ENCODE measurements around the gene ARID1B.

Gene ARID1B

DNA sequence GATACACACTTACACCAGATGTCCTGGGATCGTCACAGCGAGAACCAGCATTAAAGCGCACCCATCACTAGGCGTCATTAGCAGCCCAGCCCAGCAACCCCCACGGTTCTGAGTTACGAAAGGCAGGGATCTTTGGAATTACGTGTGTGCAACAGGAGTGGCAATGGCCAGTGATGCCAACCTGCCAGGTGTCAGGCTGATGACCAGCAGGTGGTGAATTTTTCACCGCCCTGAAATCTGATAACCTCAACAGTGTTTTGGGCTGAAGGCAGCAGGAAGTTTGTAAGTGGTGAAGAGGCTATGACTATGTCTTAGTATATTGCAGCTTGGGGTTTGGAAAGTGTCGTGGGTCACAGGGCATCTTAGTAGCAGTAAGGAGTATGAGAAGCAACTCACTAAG, 380.1 kb downstream of the ARID1B start:
- DNase-seq (ENCODE audit: low read depth in 2 of 2) = no peak

DNA sequence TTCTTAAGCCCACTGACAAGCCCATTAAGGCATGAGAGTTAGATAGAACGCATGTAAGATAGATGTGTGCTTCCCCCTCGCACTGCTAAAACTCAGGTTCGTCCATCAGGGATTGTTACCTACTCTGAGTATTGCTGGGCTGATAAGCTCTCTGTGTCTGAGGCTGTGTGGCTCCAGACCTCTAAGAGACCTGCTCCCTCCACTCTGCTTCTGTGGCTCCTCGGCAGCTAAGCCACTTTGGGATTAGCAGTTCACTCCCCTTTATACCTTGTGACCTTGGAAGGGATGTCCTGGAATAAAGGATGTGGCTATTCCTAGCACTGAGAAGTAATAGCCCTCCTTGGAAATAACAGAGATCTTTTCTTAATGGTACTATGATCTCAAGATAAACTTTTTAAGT, 381.3 kb downstream of the ARID1B start:
- DNase-seq (ENCODE audit: low read depth in 2 of 2) = no peak

DNA sequence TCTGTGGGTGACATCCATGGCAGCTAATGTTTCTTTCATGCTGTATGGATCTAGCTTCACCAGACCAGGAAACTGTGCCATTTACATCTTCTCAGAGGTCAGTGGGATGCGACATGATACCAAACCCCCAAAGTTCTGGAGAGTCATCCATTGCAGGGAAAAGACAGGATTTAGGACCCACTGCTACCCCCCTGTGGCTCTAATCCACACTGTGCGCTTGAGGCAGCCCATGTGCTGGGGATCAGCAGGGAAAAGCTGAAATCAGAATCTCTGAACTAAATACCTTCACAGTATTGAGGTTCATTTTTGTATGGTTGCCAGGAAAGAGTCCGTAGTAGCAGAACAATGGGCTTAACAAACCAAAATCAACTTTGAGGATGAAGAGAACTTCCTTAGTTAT, 381.7 kb downstream of the ARID1B start:
- DNase-seq (ENCODE audit: low read depth in 2 of 2) = no peak

GRCh38 chr6:157159348-157159747, 382.2 kb downstream of the ARID1B start:
- no peak for DNase-seq (ENCODE audit: low read depth in 2 of 2)

DNA sequence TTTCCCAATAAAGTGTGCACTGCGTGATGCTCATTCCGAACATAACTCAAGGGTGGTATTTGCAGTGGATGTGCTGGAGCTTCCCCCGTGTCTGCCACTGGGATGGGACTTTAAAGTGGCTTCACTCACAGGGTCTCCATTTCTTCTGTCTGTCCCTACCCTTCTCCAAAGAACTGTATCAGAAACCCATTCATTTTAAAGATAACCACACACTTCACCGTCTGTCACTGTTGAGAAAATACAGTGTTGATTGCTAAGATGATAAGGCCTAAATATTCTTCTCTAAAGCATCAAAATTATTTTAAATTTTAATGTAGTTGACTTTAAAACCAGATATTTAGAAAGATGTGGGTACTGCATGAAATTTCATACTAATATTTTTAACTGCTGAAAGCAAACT, 384.7 kb downstream of the ARID1B start:
- DNase-seq (ENCODE audit: low read depth in 2 of 2) = no peak

DNA sequence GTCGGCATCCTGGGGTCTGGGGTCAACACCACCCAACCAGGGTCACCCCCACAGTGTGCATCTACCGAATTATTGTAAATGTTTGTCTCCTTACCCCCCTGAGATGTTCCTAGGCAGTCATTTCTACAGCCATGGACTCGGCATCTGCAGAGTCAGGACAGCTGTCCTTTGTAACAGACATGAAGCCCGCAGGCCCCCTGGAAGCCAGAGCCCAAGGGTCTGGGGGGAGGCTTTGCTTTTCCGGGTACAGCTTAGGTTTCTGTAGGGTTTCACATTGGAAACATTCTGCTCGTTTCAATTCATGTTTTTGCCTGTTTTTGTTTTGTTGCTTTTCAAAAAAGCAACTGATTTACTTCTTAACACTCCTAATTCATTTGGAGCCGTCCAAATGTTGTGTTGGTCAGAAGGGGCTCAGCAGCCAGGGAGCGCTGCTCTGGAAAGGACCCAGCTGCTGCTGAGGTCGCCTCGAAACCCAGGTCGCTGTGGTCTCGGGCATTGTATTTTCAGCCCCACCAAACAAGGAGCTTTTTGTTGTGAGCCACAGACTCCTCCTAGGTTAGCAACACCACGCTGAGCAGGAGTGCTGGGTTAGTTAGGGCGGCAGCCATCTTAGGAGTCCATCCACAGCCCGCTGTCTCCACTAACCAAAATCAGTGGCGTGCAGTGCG, 385.7 kb downstream of the ARID1B start:
- DNase-seq (ENCODE audit: low read depth in 2 of 2) = no peak

DNA sequence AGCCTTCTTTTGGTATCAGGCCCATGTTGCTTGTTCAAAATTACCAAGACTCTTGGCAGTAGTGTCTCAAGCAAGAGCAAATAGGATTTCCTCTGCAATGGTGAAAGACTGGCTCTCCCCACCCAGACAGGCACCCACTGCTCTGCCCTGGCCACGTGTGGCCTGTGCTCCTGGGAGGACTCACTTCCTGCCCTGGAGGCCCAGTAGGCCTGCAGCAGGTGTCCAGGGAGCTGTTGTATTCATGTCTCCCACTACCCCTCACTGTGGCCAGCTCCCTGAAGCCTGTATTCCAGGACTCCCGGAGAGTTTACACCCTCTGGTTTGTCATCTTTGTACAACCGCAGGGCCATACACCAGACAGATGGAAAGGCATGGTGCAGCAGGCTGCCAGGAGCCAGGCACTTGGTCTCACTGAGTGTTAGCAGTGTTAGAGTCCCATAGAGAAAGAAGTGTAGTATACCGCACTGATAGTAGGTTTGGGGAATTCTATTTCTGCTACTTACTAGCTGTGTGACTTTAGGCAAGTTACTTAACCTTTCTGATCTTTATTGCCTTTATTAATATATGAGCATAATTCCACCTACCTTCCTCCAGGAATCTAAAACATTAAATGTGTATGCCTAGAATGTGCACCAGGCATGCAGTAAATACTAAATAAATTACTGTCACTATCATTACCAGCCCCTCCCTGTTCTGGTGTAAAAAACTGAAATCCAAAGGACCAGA, 386.4 kb downstream of the ARID1B start:
- DNase-seq (ENCODE audit: low read depth in 2 of 2) = no peak

DNA sequence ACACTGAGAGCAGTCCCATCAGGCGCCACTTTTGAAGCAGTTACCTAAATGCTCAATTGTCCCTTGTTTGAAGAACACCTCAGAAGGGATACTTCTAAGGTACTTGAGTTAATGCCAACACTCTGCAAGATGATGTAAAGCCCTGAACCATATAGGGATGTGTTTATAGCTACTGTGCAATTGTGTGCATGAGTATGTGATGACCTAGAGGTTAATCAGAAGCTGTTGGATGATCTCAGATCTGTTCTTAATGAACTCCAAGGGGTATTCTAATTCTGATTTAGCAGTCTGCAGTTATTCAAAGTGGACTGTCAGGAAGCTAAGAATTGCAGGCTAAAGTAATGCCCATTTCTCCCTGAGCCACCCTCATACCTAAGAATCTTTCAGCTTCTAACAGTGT, 387.8 kb downstream of the ARID1B start:
- no peak for DNase-seq (ENCODE audit: low read depth in 2 of 2)

GRCh38 chr6:157166784-157167183, 389.6 kb downstream of the ARID1B start:
- no peak for DNase-seq (ENCODE audit: low read depth in 2 of 2)

GRCh38 chr6:157167837-157168236, 390.7 kb downstream of the ARID1B start:
- no peak for DNase-seq (ENCODE audit: low read depth in 2 of 2)

- no peak for DNase-seq (ENCODE audit: low read depth in 2 of 2)
These were observed 391.3 kb downstream of the ARID1B start for GRCh38 chr6:157168471-157168870.

- no peak for DNase-seq (ENCODE audit: low read depth in 2 of 2)
These were observed 392.0 kb downstream of the ARID1B start for GRCh38 chr6:157169226-157169625.

DNA sequence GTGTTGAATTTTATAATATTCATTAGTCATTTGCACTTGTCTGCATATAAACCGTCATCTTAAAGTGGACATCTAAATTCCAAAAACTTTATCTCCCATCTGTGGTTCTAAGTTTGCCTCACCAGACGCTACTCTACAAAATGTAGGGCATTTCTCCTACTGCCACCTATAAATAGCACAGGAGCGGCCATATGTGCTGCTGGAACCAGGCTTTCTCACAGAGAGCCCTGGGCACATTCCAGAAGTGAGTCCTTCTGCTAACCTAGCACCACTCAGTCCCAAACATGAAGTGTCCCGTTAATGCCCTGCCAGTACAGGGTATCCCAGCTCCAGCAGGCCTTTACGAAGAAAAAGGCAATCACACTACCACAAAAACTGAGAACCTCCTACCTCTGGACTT, 392.5 kb downstream of the ARID1B start:
- DNase-seq (ENCODE audit: low read depth in 2 of 2) = no peak

DNA sequence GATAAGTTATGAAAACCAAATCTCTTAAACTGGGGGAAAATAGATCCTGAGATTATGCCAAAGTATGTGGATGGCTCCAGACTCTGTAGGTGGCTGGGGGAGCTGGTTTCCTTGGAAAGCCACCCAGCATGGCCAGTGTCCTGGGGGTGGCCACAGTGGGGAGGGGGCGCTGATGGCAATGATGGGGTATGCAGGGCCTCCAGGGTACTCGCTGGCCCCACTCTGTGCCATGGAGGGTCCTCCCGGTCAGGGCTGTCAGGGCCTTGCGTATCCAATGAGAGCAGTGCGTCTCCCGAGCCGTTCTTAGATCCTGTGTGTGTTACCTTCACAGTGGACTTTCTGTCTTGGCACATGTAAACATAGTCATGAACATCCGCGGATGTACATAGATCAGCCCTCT, 393.4 kb downstream of the ARID1B start:
- no peak for DNase-seq (ENCODE audit: low read depth in 2 of 2)

DNA sequence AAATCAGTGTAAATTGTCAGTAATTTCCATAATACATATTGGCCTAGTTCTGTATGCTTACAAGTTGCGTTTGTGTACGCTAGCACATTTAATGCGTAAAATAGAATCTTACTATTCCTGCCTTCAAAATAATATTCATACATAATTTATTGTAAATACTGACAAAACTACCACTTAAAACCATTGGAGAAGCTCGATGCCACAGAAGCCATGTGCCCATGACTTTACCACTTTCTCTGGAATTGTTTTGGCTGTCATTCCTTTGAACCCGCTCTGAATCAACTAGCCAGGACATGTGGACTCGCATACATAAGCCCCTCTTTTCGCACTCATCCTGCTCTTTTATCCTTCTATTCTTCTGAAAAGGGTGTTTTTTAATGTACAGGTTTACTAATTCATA, 394.6 kb downstream of the ARID1B start:
- DNase-seq (ENCODE audit: low read depth in 2 of 2) = no peak

DNA sequence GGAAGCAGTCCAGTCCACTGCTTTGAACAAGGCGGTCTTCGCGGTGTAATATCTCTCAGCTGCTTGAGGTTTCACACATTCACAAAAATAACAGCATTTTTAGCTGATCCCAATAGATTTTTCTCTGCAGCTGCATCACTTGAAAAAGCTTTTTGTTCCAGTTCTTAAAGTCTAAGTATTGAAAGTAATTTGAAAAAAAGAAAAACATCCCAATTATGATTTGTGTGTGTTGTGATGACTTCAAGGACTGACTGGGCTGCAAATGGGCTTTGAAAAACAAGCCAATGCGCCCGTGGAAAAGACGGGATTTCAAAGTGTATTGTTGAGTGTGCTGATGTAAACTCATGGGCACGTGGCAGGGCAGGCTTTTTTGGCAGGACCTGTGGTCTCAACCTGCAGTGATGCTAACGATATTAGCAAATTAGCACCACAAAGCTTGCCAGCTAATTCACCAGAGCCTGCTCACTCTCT, 395.1 kb downstream of the ARID1B start:
- DNase-seq (ENCODE audit: low read depth in 2 of 2) = no peak

DNA sequence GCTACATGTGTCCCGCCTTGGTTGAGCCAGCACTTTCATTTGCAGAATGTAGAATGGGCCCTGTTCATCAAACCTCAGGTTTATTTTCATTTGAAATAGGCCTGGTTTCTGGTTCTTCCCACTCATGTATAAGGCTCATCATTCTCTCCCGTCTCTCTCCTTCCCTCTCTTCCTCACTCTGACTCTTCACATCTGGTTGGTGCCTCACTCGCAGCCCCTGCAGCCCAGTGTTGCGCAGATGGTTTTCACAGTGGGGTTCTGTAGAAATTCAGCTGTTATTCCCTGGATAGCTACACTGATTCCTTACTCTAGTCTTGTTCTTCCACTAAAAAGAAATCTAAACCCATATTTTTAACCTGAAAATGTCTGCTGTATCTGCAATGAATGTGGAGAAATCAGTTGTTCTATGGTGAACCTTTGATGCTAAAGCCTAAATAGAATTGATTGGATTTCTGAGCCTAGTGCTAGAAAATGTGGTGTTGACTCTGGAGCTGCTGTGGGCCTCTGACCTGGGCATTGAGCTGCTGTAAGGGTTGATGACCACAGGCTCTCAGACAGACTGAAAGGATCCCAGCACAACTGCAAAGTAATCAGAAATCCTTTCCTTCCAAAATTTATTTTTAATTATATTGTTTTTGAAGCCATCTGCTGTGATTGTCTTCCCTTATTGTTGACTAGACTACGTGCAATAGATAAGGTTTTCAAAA, 395.8 kb downstream of the ARID1B start:
- no peak for DNase-seq (ENCODE audit: low read depth in 2 of 2)

- DNase-seq (ENCODE audit: low read depth in 2 of 2) = peak in 1 of 2 experiments; percentile 28
These were observed 396.6 kb downstream of the ARID1B start for GRCh38 chr6:157173776-157174175.

DNA sequence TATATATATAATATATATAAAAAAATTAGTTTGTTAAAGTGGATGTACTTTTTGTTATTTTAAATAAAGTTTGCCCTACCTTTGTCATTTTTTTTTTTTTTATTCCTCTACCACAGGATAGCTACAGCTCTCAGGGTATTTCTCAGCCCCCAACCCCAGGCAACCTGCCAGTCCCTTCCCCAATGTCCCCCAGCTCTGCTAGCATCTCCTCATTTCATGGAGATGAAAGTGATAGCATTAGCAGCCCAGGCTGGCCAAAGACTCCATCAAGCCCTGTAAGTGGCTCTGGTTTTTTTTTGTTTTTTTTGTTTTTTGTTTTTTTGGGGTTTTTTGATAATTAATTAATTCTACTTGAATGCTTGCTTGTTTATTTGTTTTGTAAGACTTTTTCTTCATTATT, 397.6 kb downstream of the ARID1B start:
- no peak for DNase-seq (ENCODE audit: low read depth in 2 of 2)

DNA sequence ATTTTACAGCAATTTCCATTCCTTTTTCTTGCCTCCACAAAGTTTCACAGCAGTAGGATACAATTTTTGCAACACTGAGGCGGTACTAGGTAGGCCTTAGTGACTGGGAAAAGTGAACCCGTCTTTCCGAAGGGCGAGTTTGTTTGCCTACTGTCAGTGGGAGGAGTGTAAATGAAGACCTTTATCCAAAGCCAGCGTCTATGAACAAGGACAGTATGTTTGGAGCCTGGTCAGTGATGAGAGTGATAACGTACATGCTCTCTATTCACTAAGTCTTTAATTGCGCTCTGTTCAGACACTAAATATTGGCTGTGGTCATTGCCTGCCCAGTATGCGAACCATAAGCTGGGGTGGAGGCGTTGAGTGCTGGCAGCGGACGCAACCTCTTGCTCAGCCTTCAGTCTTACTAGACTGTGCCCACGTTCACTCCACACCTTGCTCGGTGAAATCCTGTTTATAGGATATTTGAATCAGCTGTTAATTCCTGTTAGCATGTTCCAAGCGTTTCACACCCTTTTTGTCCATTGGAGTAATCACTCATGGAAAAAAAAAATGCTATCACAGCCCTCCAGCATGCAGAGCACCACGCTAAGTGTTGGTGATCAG, 400.7 kb downstream of the ARID1B start:
- DNase-seq (ENCODE audit: low read depth in 2 of 2) = no peak

DNA sequence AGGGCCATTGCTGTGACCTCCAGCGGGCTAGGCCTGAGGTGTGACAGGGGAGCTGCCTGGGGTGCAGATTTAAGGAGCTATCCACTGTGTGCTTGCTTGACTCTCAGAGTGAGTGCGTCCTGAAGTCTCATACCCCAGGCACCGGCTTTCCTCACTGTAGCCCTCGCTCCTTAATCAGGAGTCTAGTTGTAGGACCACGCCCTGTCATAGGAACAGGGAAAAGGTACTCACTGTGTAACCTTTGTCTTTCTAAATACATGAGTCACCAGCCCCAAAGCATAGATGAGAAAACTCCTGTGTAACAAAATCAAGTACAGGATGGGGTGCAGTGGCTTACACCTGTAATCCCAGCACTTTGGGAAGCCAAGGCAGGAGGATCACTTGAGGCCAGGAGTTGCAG, 404.5 kb downstream of the ARID1B start:
- DNase-seq (ENCODE audit: low read depth in 2 of 2) = no peak

DNA sequence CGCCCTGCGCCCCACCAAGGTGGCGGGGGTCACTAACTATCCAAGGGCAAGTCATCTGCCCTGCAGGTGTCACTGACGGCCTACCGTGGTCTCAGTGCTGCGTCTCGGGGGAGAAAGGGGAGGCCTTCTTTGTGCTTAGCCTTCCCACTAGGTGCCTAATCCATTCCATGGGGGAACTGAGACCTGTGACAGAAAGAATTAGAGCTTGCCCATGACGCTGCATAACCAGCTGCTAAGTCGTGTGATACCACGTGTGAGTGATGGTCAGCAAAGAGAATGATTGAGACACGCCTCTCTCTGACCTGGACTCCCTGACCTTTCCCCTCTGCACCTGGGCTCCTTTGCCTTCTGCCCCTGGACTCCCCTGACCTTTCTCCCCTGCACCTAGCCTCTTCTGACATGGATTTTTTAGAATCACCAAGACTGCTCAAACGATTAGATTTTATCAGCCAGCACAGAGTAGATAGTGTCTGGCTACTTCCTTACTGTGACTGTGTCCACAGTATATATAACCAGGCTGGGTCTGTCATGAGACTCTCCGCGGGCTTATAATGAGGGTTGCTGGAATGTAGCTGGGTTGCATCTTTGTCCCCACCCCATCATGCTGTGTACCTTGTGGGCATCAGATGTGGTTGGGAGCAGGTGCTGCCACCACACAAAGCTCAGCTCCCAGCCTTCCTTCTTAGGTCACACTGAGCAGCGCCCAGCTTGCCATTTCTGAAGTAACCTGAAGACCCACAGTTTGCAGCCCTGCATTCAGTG, 405.5 kb downstream of the ARID1B start:
- no peak for DNase-seq (ENCODE audit: low read depth in 2 of 2)
